Measurements from ENCODE around the gene VPS37B.

Gene VPS37B

GRCh38 chr12:122891661-122892525 lies 4.0 kb downstream of the VPS37B start:
- Mint-ChIP-seq H3K9me3 (peaks cover 7% of the 10 kb centered on the region), H3K36me3 (ENCODE audit: low read depth) (no peaks in the 10 kb centered on the region), H3K4me1 (peaks cover 74% of the 10 kb centered on the region), H3K4me3 (peak overlapping the region; percentile 65), H3K27ac (peak overlapping the region; percentile 71), H3K27me3 (ENCODE audit: low read depth, poor library complexity) (peaks cover 18% of the 10 kb centered on the region)
- no peak for DNase-seq
- no peak for TF ChIP-seq CTCF (IDR thresholded peaks at IDR 0.05)

- no peaks in the 10 kb centered on the region for H3K9me3 Mint-ChIP-seq
- no peak for DNase-seq
- peak overlapping the region; percentile 38 for H3K27ac Mint-ChIP-seq
- H3K36me3 Mint-ChIP-seq (ENCODE audit: low read depth): no peaks in the 10 kb centered on the region
- TF ChIP-seq CTCF (IDR thresholded peaks at IDR 0.05): no peak
- H3K4me3 Mint-ChIP-seq: no peak overlapping the region
- H3K27me3 Mint-ChIP-seq (ENCODE audit: low read depth, poor library complexity): peaks cover 6% of the 10 kb centered on the region
- peaks cover 68% of the 10 kb centered on the region for H3K4me1 Mint-ChIP-seq
Measured at GRCh38 chr12:122889761-122890520, 6.0 kb downstream of the VPS37B start.

GRCh38 chr12:122888232-122888752 lies 7.6 kb downstream of the VPS37B start:
- Mint-ChIP-seq H3K36me3 (ENCODE audit: low read depth) (peaks cover 5% of the 10 kb centered on the region), H3K27ac (peak overlapping the region; percentile 25), H3K9me3 (no peaks in the 10 kb centered on the region), H3K27me3 (ENCODE audit: low read depth, poor library complexity) (no peaks in the 10 kb centered on the region), H3K4me3 (no peak overlapping the region), H3K4me1 (peaks cover 66% of the 10 kb centered on the region)
- DNase-seq: no peak
- no peak for TF ChIP-seq CTCF (IDR thresholded peaks at IDR 0.05)

GRCh38 chr12:122887819-122888212 lies 8.1 kb downstream of the VPS37B start:
- TF ChIP-seq CTCF (IDR thresholded peaks at IDR 0.05): no peak
- H3K9me3 Mint-ChIP-seq: no peaks in the 10 kb centered on the region
- no peak overlapping the region for H3K27ac Mint-ChIP-seq
- no peak for DNase-seq
- H3K36me3 Mint-ChIP-seq (ENCODE audit: low read depth): peaks cover 5% of the 10 kb centered on the region
- H3K4me3 Mint-ChIP-seq: no peak overlapping the region
- no peaks in the 10 kb centered on the region for H3K27me3 Mint-ChIP-seq (ENCODE audit: low read depth, poor library complexity)
- H3K4me1 Mint-ChIP-seq: peaks cover 65% of the 10 kb centered on the region

- Mint-ChIP-seq H3K36me3 (ENCODE audit: low read depth) (peaks cover 5% of the 10 kb centered on the region), H3K4me1 (peaks cover 60% of the 10 kb centered on the region), H3K9me3 (no peaks in the 10 kb centered on the region), H3K4me3 (no peak overlapping the region), H3K27me3 (ENCODE audit: low read depth, poor library complexity) (no peaks in the 10 kb centered on the region), H3K27ac (no peak overlapping the region)
- no peak for DNase-seq
- no peak for TF ChIP-seq CTCF (IDR thresholded peaks at IDR 0.05)
Measured at GRCh38 chr12:122886851-122887818, 8.8 kb downstream of the VPS37B start.
